OCI-LY1 (cell line): ENCODE data around the gene PDE8A.

Experiments
- H2AFZ ChIP-seq: fragments of 200-600 bp; sonication (generic), shearing (Covaris generic); 2 replicates; pipeline ENCODE4 v1.6.0; 2014; ENCODE audit warnings: antibody characterized with exemption, mild to moderate bottlenecking, low read length
- H3F3A ChIP-seq: fragments of 200-600 bp; sonication (generic), shearing (Covaris generic); 2 replicates; pipeline ENCODE4 v1.6.0; 2014; ENCODE audit warnings: mild to moderate bottlenecking, antibody characterized with exemption, low read length, moderate library complexity; ENCODE audit not compliant: insufficient read depth
- H3K27ac ChIP-seq: fragments of 200-600 bp; sonication (generic); 2 replicates; pipeline ENCODE4 v1.5.1; 2014; ENCODE audit warnings: low read length, mixed run types, mild to moderate bottlenecking, low read depth; ENCODE audit not compliant: poor library complexity, severe bottlenecking
- H3K27me3 ChIP-seq: fragments of 200-600 bp; sonication (generic); 2 replicates; pipeline ENCODE4 v1.6.0; 2014; ENCODE audit warnings: antibody characterized with exemption, mild to moderate bottlenecking, low read length, moderate library complexity; ENCODE audit not compliant: insufficient read depth
- H3K36me3 ChIP-seq: fragments of 200-600 bp; sonication (generic); 2 replicates; pipeline ENCODE4 v1.6.1; 2014; ENCODE audit warnings: mild to moderate bottlenecking, antibody characterized with exemption, low read length, moderate library complexity, mixed read lengths; ENCODE audit not compliant: insufficient read depth
- H3K4me1 ChIP-seq: fragments of 200-600 bp; sonication (generic); 2 replicates; pipeline ENCODE4 v1.5.1; 2014; ENCODE audit warnings: mild to moderate bottlenecking, low read length, moderate library complexity; ENCODE audit not compliant: insufficient read depth, severe bottlenecking
- H3K4me2 ChIP-seq: fragments of 200-600 bp; sonication (generic), shearing (Covaris generic); 2 replicates; pipeline ENCODE4 v1.6.1; 2014; ENCODE audit warnings: low read length
- H3K4me3 ChIP-seq: fragments of 200-600 bp; sonication (generic); 2 replicates; pipeline ENCODE4 v1.5.1; 2014; ENCODE audit warnings: low read length, low read depth, mild to moderate bottlenecking, mixed read lengths; ENCODE audit not compliant: poor library complexity, severe bottlenecking
- H3K79me2 ChIP-seq: fragments of 200-600 bp; shearing (Covaris generic); 2 replicates; pipeline ENCODE4 v1.6.1; 2016; ENCODE audit warnings: mixed run types, low read length, mixed read lengths; ENCODE audit not compliant: insufficient read depth
- H3K9ac ChIP-seq: fragments of 200-600 bp; sonication (generic), shearing (Covaris generic); 2 replicates; pipeline ENCODE4 v1.6.1; 2014; ENCODE audit warnings: mild to moderate bottlenecking, low read length, mixed read lengths
- H3K9me2 ChIP-seq: fragments of 200-600 bp; sonication (generic), shearing (Covaris generic); 2 replicates; pipeline ENCODE4 v1.6.1; 2014; ENCODE audit warnings: low read depth, mild to moderate bottlenecking, low read length, mixed read lengths
- H3K9me3 ChIP-seq: fragments of 200-600 bp; shearing (Covaris generic); 2 replicates; pipeline ENCODE4 v1.6.1; 2014; ENCODE audit warnings: low read length, mixed read lengths
- H4K20me1 ChIP-seq: fragments of 200-600 bp; sonication (generic), shearing (Covaris generic); 2 replicates; pipeline ENCODE4 v1.6.0; 2016; ENCODE audit warnings: mild to moderate bottlenecking, low read length; ENCODE audit not compliant: insufficient read depth
- CTCF ChIP-seq: fragments of 200-600 bp; sonication (generic), shearing (Covaris generic); IDR thresholded peaks from 2 replicates; pipeline ENCODE4 v1.5.1; 2017; ENCODE audit warnings: mild to moderate bottlenecking, antibody characterized with exemption, low read length, moderate library complexity, mixed read lengths
- EZH2 ChIP-seq: fragments of 200-600 bp; sonication (generic), shearing (Covaris generic); IDR thresholded peaks from 2 replicates; pipeline ENCODE4 v1.8.0; 2017; ENCODE audit warnings: borderline replicate concordance, mixed run types, mild to moderate bottlenecking, antibody characterized with exemption, low read length, moderate library complexity, mixed read lengths

The PDE8A gene

GRCh38 chr15:85071061-85071460, 89.4 kb downstream of the PDE8A start:
- no peaks in the 10 kb centered on the region for H3K9me2 ChIP-seq
- no peaks in the 10 kb centered on the region for H3K36me3 ChIP-seq
- no peaks in the 10 kb centered on the region for H3F3A ChIP-seq
- H3K9me3 ChIP-seq: no peaks in the 10 kb centered on the region
- H3K27me3 ChIP-seq: no peaks in the 10 kb centered on the region
- no peaks in the 10 kb centered on the region for H4K20me1 ChIP-seq
- H3K4me2 ChIP-seq: no peak overlapping the region
- no peaks in the 10 kb centered on the region for H3K79me2 ChIP-seq
- no peak overlapping the region for H2AFZ ChIP-seq
- no peaks in the 10 kb centered on the region for H3K4me1 ChIP-seq
- H3K27ac ChIP-seq: no peak overlapping the region
- H3K4me3 ChIP-seq: no peak overlapping the region
- no peak overlapping the region for H3K9ac ChIP-seq
- TF ChIP-seq CTCF (no peak), EZH2 (no peak)

GRCh38 chr15:85071504-85071903, 89.8 kb downstream of the PDE8A start:
- Histone ChIP-seq H3K9me3 (no peaks in the 10 kb centered on the region), H3K27me3 (no peaks in the 10 kb centered on the region), H3K36me3 (no peaks in the 10 kb centered on the region), H3F3A (no peaks in the 10 kb centered on the region), H3K9ac (no peak overlapping the region), H3K27ac (no peak overlapping the region), H3K4me1 (no peaks in the 10 kb centered on the region), H3K4me2 (no peak overlapping the region), H3K79me2 (no peaks in the 10 kb centered on the region), H3K9me2 (no peaks in the 10 kb centered on the region), H4K20me1 (no peaks in the 10 kb centered on the region), H3K4me3 (no peak overlapping the region), H2AFZ (no peak overlapping the region)
- TF ChIP-seq EZH2 (no peak), CTCF (no peak)

DNA sequence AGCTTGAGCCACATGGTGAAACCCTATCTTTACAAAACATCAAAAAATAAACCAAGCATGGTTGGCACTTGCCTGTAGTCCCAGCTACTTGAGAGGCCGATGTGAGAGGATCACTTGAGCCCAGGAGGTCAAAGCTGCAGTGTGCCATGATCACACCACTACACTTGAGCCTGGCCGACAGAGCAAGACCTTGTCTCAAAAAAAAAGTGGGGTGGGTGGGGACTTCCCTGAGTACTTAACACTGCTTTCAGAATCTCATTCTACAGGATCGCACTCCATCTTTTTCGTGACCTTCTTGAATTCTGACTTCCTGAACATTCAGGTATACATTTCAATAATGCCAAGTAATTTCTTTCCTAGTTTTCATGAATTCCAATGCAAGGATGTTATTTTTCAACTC, 91.3 kb downstream of the PDE8A start:
- Histone ChIP-seq H3K27me3 (no peaks in the 10 kb centered on the region), H3K9me3 (no peaks in the 10 kb centered on the region), H3K4me3 (no peak overlapping the region), H3K9me2 (no peaks in the 10 kb centered on the region), H3K27ac (no peak overlapping the region), H3K36me3 (no peaks in the 10 kb centered on the region), H3K4me2 (no peak overlapping the region), H3K4me1 (no peaks in the 10 kb centered on the region), H3K9ac (no peak overlapping the region), H4K20me1 (no peaks in the 10 kb centered on the region), H3F3A (no peaks in the 10 kb centered on the region), H2AFZ (no peak overlapping the region), H3K79me2 (no peaks in the 10 kb centered on the region)
- TF ChIP-seq EZH2 (no peak), CTCF (no peak)
